SK-N-SH (cell line): ENCODE measurements around the gene SH3BGR. TPM values are rescaled to one million over a fixed set of nuclear protein-coding genes. Genes with fewer than 3 reads are reported as not detected.

Experiments
- CTCF ChIA-PET: fragments of 300-600, 350-600 bp; formaldehyde crosslinking; extraction: SDS; loops from one replicate; lab custom pipeline; 2021; lab: Yijun Ruan, JAX
- POLR2A ChIA-PET: fragments of 350-600 bp; sonication (Branson Sonifier 250); formaldehyde crosslinking; extraction: SDS; loops from one replicate; lab custom pipeline; 2020; ENCODE audit warnings: antibody characterized with exemption, inconsistent platforms; lab: Yijun Ruan, JAX
- DNase-seq: peaks from one replicate; pipeline ENCODE4 v3.0.0; 2012
- H2AFZ ChIP-seq: fragments of 200-600 bp; sonication (generic); 2 replicates; pipeline ENCODE4 v1.8.1; 2016; ENCODE audit warnings: antibody characterized with exemption, mild to moderate bottlenecking, low read depth
- H3F3A ChIP-seq: fragments of 200-600 bp; sonication (generic); replicated peaks from 2 replicates; pipeline ENCODE3; 2016; ENCODE audit warnings: antibody characterized with exemption, mild to moderate bottlenecking; ENCODE audit not compliant: insufficient read depth
- H3K27ac ChIP-seq, 2 experiments: fragments of 200-500 bp in 1 of 2; fragments of 200-600 bp in 1 of 2; sonication (Bioruptor generic) in 1 of 2; sonication (generic), shearing (Covaris generic) in 1 of 2; 2 replicates each; pipeline versions ENCODE4 v1.5.1 to v1.6.1; 2014 to 2016; ENCODE audit warnings: low read depth in 2 of 2, inconsistent platforms in 1 of 2, low read length in 1 of 2, mild to moderate bottlenecking in 1 of 2, mixed read lengths in 1 of 2
- H3K27me3 ChIP-seq: fragments of 200-600 bp; sonication (generic), shearing (Covaris generic); 2 replicates; pipeline ENCODE4 v1.6.1; 2016; ENCODE audit warnings: mixed run types; ENCODE audit not compliant: insufficient read depth
- H3K36me3 ChIP-seq, 2 experiments: fragments of 200-500 bp in 1 of 2; fragments of 200-600 bp in 1 of 2; sonication (Bioruptor generic) in 1 of 2; sonication (generic) in 1 of 2; replicated peaks in 1 of 2; 2 replicates each; pipeline versions ENCODE3 to v1.5.1; 2014 to 2016; ENCODE audit warnings: low read length in 1 of 2, mild to moderate bottlenecking in 1 of 2; ENCODE audit not compliant: insufficient read depth in 2 of 2, control insufficient read depth in 1 of 2
- H3K4me1 ChIP-seq, 2 experiments: fragments of 200-500 bp in 1 of 2; fragments of 200-600 bp in 1 of 2; sonication (Bioruptor generic) in 1 of 2; sonication (generic), shearing (Covaris generic) in 1 of 2; 2 replicates each; pipeline versions ENCODE4 v1.5.1 to v1.6.1; 2014 to 2016; ENCODE audit warnings: low read depth in 1 of 2, low read length in 1 of 2, mixed run types in 1 of 2; ENCODE audit not compliant: insufficient read depth in 2 of 2, control insufficient read depth in 1 of 2
- H3K4me2 ChIP-seq: fragments of 200-600 bp; sonication (generic), shearing (Covaris generic); 2 replicates; pipeline ENCODE4 v1.6.1; 2017; ENCODE audit warnings: mixed run types
- H3K4me3 ChIP-seq, 2 experiments: fragments of 200-500 bp in 1 of 2; fragments of 200-600 bp in 1 of 2; sonication (Bioruptor generic) in 1 of 2; sonication (generic), shearing (Covaris generic) in 1 of 2; 2 replicates each; pipeline versions ENCODE4 v1.5.1 to v1.8.1; 2014 to 2016; ENCODE audit warnings: low read depth in 2 of 2, inconsistent platforms in 1 of 2, low read length in 1 of 2, mild to moderate bottlenecking in 1 of 2, mixed read lengths in 1 of 2, moderate library complexity in 1 of 2
- H3K79me2 ChIP-seq: fragments of 200-600 bp; sonication (generic); 2 replicates; pipeline ENCODE4 v1.8.1; 2017; ENCODE audit warnings: mild to moderate bottlenecking; ENCODE audit not compliant: insufficient read depth
- H3K9ac ChIP-seq: fragments of 200-600 bp; sonication (generic); 2 replicates; pipeline ENCODE4 v1.6.1; 2017; ENCODE audit warnings: mixed run types
- H3K9me2 ChIP-seq: fragments of 200-600 bp; sonication (generic); 2 replicates; pipeline ENCODE4 v1.6.1; 2017; ENCODE audit warnings: mixed run types
- H3K9me3 ChIP-seq: fragments of 200-600 bp; sonication (generic); 2 replicates; pipeline ENCODE4 v1.6.1; 2017; ENCODE audit warnings: mixed run types, mild to moderate bottlenecking, moderate library complexity
- H4K20me1 ChIP-seq: fragments of 200-600 bp; sonication (generic); 2 replicates; pipeline ENCODE4 v1.6.1; 2017; ENCODE audit warnings: mild to moderate bottlenecking, mixed run types; ENCODE audit not compliant: insufficient read depth
- CHD2 ChIP-seq: fragments of 150-350 bp; IDR thresholded peaks from 2 replicates; pipeline ENCODE4 v1.6.1; 2018; ENCODE audit warnings: low read length; ENCODE audit not compliant: partially characterized antibody
- ELF1 ChIP-seq: IDR thresholded peaks from 2 replicates; pipeline ENCODE4 v1.4.0; 2012
- EZH2phosphoT487 ChIP-seq: fragments of 200-600 bp; sonication (generic); IDR thresholded peaks from 2 replicates; pipeline ENCODE4 v1.6.1; 2017; ENCODE audit warnings: low read depth, mixed run types, mild to moderate bottlenecking, antibody characterized with exemption, moderate library complexity, borderline replicate concordance
- FOSL2 ChIP-seq: IDR thresholded peaks from 2 replicates; pipeline ENCODE4 v1.4.0; 2012; ENCODE audit warnings: low read depth, mild to moderate bottlenecking, moderate library complexity, borderline replicate concordance
- FOXM1 ChIP-seq: IDR thresholded peaks from 2 replicates; pipeline ENCODE4 v1.4.0; 2012; ENCODE audit warnings: low read depth, mild to moderate bottlenecking
- GABPA ChIP-seq: IDR thresholded peaks from 2 replicates; pipeline ENCODE4 v1.4.0; 2012; ENCODE audit warnings: low read depth, mild to moderate bottlenecking
- JUND ChIP-seq: IDR thresholded peaks from 2 replicates; pipeline ENCODE4 v1.4.0; 2012
- MEF2A ChIP-seq: IDR thresholded peaks from 2 replicates; pipeline ENCODE4 v1.4.0; 2012; ENCODE audit warnings: low read depth, borderline replicate concordance
- NFIC ChIP-seq: IDR thresholded peaks from 2 replicates; pipeline ENCODE4 v1.4.0; 2012; ENCODE audit warnings: borderline replicate concordance
- NRF1 ChIP-seq: IDR thresholded peaks from 2 replicates; pipeline ENCODE4 v1.6.1; 2012; ENCODE audit warnings: low read depth, mild to moderate bottlenecking, low read length
- POLR2AphosphoS5 ChIP-seq: IDR thresholded peaks from 2 replicates; pipeline ENCODE4 v1.6.1; 2012; ENCODE audit warnings: low read depth, low read length
- RAD21 ChIP-seq: IDR thresholded peaks from 2 replicates; pipeline ENCODE4 v1.6.1; 2012; ENCODE audit warnings: mild to moderate bottlenecking, low read length
- RCOR1 ChIP-seq: fragments of 150-350 bp; IDR thresholded peaks from 2 replicates; pipeline ENCODE4 v1.6.1; 2017; ENCODE audit warnings: antibody characterized with exemption, low read length
- RXRA ChIP-seq: IDR thresholded peaks from 2 replicates; pipeline ENCODE4 v1.4.0; 2012; ENCODE audit warnings: low read depth, mild to moderate bottlenecking, borderline replicate concordance
- SMC3 ChIP-seq: IDR thresholded peaks from 2 replicates; pipeline ENCODE4 v1.6.1; 2012; ENCODE audit warnings: low read depth, low read length, improper control_type of control experiment
- TCF12 ChIP-seq: IDR thresholded peaks from 2 replicates; pipeline ENCODE4 v1.4.0; 2012
- WGBS: methylation state at CpG from one replicate; pipeline ENCODE4 v1.1.6; 2017; ENCODE audit warnings: low lambda C conversion rate; 5-methylcytosine and 5-hydroxymethylcytosine counted together
- polyA plus RNA-seq, 3 experiments: library from polyadenylated mRNA; depleted of rRNA; stranded (reverse); fragments of >200 nt; gene quantifications; 2 replicates each; pipeline ENCODE4 v1.2.3, GENCODE V29; 2012
- TF ChIP-seq, protein P1 (sequence below): fragments of 200-600 bp; sonication (generic); IDR thresholded peaks from 2 replicates; pipeline ENCODE4 v1.6.1; 2017; ENCODE audit warnings: antibody characterized with exemption, mild to moderate bottlenecking, moderate library complexity
- TF ChIP-seq, protein P2 (sequence below): fragments of 150-350 bp; IDR thresholded peaks from 2 replicates; pipeline ENCODE4 v1.6.1; 2016; ENCODE audit warnings: mild to moderate bottlenecking, low read depth, low read length

SH3BGR gene
- polyA plus RNA-seq, 1 of the 3 experiments (the other 2 are of a cell fraction), result 1.1 TPM

DNA sequence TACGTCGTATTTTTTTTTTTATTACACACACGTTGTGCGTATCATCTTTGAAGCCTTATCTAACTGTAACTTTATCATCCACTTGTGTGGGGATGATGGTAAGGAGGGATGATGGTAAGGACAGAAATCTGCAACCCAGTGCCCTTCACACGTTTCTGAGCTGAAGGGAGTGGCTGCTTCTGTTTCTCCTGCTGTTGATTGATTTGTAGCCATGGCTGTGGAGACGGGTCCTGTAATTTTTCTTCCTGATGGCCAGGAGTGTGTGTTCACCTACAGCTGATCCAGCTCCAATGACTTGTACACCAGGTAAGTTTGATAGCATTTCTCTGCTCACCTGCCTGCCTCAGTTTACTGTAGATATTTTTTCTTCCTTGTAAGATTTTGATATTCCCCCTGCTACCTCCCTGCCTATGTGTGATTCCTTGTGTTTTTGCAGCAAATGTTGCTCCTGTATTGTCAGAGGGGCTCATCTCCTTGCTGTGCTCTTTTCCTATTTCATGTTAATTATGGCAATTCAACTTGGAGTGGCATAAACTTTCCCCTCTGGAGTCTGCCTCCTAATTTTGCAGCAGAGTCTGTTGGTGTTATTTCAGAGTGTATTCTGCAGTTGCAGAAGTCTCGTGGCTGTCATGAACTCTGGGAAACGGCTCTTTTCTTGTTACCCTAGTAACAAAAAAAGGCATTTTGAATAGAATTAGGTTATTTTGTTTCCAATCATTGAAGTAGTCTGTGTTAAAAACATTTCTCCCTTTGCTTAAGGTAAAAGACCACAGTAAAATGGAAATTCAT, 64.1 kb downstream of the SH3BGR start:
- Histone ChIP-seq H3K4me2 (no peak overlapping the region), H3K9ac (no peak overlapping the region), H3K27ac (no peak overlapping the region), H4K20me1 (no peaks in the 10 kb centered on the region), H3K9me3 (no peaks in the 10 kb centered on the region), H3K4me1 (no peaks in the 10 kb centered on the region), H3K9me2 (no peaks in the 10 kb centered on the region), H3K27me3 (no peaks in the 10 kb centered on the region), H3K36me3 (no peaks in the 10 kb centered on the region), H3F3A (no peaks in the 10 kb centered on the region), H3K4me3 (no peak overlapping the region), H3K79me2 (no peaks in the 10 kb centered on the region), H2AFZ (no peak overlapping the region)
- ChIA-PET POLR2A (no interaction called here), CTCF (interaction anchor here (2.9 to 9.3 kb wide), 3 partner anchors 7 to 197 kb away, joined by 20 to 244 read pairs (median 33); no protein-coding TSS in a partner anchor)
- TF ChIP-seq ELF1 (no peak), POLR2AphosphoS5 (no peak), FOXM1 (no peak), MEF2A (no peak), RXRA (no peak), CHD2 (no peak), SMC3 (no peak), RCOR1 (no peak), NRF1 (no peak), TCF12 (no peak), JUND (no peak), NFIC (no peak), EZH2phosphoT487 (no peak), GABPA (no peak), RAD21 (no peak), FOSL2 (no peak)
- TF ChIP-seq, protein P1, sequence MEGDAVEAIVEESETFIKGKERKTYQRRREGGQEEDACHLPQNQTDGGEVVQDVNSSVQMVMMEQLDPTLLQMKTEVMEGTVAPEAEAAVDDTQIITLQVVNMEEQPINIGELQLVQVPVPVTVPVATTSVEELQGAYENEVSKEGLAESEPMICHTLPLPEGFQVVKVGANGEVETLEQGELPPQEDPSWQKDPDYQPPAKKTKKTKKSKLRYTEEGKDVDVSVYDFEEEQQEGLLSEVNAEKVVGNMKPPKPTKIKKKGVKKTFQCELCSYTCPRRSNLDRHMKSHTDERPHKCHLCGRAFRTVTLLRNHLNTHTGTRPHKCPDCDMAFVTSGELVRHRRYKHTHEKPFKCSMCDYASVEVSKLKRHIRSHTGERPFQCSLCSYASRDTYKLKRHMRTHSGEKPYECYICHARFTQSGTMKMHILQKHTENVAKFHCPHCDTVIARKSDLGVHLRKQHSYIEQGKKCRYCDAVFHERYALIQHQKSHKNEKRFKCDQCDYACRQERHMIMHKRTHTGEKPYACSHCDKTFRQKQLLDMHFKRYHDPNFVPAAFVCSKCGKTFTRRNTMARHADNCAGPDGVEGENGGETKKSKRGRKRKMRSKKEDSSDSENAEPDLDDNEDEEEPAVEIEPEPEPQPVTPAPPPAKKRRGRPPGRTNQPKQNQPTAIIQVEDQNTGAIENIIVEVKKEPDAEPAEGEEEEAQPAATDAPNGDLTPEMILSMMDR, result no peak
- TF ChIP-seq, protein P2, sequence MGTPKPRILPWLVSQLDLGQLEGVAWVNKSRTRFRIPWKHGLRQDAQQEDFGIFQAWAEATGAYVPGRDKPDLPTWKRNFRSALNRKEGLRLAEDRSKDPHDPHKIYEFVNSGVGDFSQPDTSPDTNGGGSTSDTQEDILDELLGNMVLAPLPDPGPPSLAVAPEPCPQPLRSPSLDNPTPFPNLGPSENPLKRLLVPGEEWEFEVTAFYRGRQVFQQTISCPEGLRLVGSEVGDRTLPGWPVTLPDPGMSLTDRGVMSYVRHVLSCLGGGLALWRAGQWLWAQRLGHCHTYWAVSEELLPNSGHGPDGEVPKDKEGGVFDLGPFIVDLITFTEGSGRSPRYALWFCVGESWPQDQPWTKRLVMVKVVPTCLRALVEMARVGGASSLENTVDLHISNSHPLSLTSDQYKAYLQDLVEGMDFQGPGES, result no peak
- no peak for DNase-seq
- 47% methylated on average over 8 of the region's 8 CpGs for WGBS
